ENCODE measurements around the gene LRMDA. TPM values are rescaled to one million over a fixed set of nuclear protein-coding genes. Genes with fewer than 3 reads are reported as not detected.

Gene LRMDA
- total RNA-seq, 2 experiments from 2014 or later = not detected

DNA sequence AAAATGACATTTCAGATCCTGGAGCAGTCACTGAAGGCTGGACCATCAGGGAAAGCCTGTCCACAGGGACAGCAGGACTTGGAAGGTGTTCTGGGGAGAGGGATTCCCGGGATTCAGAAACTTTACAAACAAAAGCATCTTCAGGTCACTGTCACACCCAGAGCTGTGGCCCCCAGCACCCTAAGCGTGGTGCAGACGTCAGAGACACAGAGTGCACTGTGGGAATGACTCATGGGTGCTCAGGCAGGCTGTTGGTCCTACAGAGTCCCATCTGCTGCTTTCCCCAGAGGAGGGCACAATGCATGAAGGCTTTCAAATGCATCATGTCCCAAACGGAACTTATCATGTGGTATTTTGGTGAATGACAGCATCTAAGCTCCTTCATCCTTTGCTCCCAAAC is 13.1 kb upstream of the LRMDA start:
- POLR2A ChIA-PET = no interaction called here

DNA sequence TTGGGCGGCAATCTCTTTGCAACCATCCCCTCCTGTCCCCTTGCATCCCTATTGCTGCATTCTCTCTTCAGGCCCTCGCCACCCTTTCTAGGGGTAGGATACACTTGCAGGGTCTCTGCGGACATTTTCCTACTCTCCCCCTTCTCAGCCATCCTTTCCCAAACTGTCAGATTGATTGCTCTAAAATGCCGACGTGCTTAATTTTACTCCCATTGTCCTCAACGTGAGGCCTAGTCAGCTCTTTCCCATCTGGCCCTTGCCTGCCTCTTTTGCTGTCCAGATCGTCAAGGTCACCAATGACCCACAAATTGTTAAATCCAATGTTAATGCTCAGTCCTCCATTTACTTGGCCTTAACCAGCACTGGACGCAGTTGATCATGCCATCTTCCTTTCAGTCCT is 12.7 kb upstream of the LRMDA start:
- POLR2A ChIA-PET = no interaction called here

More for the DNA sequence above, 13.1 kb upstream of the LRMDA start:
- CTCF ChIA-PET = no interaction called here

DNA sequence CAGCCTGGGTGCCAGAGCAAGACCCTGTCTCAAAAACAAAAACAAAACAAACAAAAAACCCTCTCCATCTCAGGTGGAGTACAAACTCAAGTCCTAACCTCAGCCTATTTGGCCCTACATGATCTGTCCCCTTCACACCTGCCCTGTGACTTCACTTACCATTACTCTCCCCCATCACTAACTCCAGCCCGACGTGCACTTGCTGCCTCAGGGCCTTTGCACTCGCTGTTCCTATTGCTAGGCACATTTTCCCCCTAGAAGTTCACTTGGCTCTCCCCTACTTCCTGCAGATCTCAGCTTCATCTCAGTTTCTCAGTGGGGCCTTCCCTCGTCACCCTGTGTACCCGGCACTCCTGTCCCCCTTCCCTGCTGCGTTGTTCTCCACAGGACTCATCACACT is 8.5 kb upstream of the LRMDA start:
- ChIA-PET CTCF (no interaction called here), POLR2A (no interaction called here)

More for the DNA sequence above, 12.7 kb upstream of the LRMDA start:
- CTCF ChIA-PET = no interaction called here

DNA sequence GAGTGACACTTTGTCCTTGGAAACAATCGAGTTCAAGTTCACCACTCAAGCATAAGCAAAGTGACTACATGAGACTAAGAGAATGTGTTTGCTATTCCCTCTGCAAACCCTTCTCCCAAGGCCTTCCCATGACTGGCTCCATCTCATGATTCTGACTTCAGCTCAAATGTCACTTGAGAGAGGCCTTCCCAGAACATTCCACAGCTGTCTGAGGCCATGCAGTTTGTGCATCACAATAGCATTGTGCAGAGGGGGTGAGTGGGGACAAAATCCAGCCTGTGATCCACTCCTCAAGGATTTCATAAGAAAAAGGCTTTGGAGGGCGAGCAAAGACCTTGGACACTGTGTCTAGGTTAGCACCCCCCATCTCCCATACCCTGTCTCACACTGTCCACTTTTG is 6.9 kb upstream of the LRMDA start:
- CTCF ChIA-PET = no interaction called here
- POLR2A ChIA-PET = no interaction called here

DNA sequence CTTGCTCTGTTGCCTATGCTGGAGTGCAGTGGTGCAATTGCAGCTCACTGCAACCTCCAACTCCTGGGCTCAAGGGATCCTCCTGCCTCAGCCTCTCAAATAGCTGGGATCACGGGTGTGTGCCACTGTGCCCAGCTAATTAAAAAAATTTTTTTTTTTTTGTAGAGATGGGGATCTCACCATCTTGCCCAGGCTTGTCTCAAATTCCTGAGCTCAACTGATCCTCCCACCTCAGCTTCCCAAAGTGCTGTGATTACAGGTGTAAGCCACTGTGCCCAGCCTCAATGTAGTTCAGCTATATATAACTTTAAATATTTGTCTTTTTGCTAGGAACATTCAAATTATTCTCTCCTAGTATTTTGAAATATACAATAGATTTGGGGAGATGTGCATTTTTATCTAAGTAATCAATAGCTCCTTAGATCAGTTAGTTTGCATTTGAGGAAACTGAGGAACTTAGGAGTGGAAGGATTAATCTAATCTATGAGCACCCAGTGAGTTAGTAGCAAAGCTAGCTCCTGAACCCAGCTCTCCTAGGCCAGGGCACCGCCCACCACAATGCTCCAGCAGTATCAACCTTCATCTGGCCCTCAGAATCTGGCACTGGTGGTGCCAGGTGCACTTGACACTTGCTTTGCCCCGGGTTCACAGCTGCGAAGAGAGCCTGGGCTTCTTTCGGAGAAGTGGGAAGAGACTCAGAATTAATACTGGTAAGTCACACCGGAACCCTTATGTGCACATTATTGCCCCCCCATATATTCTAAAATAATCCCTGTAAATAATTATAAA is 5.9 kb upstream of the LRMDA start:
- ChIA-PET CTCF (no interaction called here), POLR2A (no interaction called here)

DNA sequence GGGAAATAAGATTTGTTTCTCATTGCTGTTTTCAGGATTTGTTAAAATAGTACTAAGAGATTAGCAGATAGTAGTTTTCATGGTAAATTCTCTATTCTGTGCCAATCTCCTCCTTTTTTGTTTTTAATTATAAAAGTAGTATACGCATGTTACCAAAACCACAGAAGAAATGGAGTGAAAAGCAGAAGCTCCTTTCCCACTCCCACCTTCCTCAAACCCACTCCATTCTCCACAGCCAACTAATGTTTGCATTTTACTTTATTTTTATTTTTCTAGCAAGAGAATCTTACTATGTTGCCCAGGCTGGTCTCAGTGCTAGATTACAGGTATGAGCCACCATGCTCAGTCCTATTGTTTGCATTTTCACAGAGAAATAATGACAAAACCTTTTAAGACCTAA is 4.5 kb upstream of the LRMDA start:
- CTCF ChIA-PET = no interaction called here
- POLR2A ChIA-PET = no interaction called here

DNA sequence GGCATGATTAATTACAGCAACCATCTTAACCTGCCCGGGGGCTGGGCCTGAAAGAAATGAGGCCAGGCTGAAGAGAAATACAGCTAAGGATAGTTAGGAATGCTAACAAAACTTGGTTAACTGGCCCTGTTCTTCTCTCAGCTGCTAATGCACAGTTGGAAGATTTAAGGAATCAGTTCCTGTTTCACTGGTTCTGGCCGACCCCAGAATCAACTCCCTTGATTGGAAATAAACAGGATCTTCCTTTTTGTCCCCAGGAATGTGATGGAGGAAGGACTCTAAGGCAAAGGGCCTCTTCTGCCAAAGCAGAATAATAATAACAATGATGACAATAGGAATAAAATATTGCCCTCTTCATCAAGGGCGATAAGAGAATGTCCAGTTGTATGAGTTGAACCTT is 3.5 kb upstream of the LRMDA start:
- ChIA-PET POLR2A (no interaction called here), CTCF (no interaction called here)

DNA sequence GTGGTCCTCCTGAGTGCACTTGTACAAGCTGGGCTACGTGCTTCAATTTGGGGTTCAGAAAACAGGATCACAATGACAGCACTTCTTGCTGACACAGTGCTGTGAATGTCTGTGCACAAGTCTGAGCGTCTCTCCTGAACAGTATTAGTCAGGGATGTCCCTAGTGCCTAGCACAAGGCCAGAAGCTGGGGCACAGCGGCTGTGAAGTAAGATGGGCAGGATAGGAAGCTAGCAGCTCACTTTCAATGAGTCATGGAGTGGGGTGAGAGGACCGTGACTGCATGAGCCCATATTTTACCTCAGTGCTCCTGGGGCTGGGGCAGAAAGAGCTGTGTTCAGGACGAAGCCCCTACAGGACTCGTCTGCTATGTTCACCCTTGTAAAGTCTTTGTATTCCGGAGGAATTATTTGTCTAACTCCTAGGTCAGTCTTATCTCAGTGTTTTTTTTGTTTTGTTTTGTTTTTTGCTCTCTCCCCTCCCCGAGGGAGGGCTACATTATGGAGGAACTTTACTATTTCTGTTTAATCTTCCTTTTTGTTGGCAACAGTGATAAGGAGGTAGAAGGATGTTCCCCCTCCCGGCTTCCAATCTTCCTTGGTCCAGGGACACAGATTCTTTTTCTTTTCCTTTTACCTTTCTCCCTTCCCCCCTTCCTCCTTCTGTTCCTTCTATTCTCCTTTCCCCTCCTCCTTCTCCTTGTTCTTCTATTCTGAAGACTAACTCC is 2.8 kb upstream of the LRMDA start:
- ChIA-PET CTCF (no interaction called here), POLR2A (no interaction called here)

DNA sequence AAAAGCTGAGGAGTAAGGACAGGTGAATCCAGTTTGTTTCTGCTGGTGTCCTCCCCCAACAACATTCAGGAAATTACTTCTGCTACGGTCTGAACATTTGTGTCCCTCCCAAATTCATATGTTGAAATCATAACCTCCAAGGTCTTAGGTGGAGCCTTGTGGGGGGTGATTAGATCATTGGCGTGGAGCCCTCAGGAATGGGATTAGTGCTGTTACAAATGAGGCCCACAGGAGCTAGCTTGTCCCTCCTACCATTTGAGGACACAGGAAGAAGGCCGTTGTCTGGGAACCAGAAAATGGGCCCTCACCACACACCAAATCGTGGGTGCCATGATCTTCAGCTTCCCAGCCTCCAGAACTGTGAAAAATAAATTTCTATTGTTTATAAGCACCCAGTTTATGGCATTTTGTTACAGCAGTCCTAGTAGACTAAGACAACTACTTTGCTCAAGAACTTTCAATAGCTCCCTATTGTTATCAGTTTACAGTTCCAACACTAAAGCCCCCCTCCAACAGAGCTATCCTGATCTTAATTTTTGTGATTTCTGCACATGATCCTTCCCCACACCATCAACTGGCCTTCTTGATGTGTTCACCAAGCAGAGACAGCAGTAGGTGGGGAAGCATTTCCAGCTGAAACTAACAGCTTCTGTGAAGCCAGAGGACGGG is 2.1 kb upstream of the LRMDA start:
- ChIA-PET POLR2A (no interaction called here), CTCF (no interaction called here)

DNA sequence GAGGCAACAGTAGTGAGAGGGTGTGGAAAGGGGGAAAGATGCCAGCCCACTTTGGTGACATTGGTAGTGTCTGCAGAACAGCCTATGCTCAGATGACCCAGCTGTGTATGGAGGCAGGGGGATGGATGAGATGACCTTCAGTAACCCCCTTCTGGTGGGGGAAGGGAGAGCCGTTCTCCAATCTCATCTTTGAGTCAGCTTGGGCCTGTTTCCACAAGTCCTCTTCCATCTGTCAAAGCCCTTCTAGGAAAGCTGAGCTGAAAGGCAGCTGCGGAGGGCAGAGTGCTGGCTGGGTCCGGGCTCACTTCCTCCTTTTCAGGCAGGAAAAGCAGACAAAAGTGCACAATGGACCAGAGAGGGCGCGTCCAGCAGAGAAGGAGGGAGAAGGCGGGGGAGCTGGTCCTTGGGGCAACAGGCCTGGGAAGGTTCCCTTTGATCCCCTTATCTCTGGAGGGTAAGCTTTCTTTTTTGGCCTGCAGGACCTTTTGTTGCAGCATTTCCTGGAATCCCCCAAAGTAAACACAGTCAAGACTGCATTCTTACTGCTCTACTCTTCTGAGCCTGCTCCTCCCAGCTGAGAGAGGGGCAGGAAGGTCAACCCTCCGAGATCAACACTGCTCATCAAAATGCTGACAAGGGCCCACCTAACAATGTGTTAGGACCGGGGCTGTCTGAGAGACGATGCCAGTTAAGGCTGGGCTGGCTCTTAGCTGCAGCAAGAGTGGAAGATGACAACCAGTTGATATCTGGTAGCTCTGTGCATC is 1.2 kb upstream of the LRMDA start:
- CTCF ChIA-PET = no interaction called here
- POLR2A ChIA-PET = no interaction called here

DNA sequence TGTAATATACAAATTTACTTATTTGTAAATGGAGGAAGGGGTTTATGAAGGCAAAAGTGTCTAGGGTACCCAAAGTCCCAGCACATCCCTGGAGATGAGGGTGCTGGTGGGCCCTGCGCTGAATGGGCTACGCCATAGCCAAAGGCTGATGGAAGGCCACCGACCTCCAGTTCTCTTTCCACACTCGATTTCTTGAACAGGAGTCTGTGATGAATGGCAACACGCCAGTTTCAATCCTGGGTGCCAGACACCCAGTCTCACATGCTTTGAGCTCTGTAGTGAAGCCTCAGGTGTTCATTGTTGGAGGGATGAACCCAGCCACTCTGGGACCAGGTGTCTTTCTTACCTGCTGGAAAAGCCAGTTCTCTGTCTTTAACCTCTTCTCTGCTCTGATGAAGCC is 752 bp downstream of the LRMDA start:
- ChIA-PET POLR2A (no interaction called here), CTCF (no interaction called here)

DNA sequence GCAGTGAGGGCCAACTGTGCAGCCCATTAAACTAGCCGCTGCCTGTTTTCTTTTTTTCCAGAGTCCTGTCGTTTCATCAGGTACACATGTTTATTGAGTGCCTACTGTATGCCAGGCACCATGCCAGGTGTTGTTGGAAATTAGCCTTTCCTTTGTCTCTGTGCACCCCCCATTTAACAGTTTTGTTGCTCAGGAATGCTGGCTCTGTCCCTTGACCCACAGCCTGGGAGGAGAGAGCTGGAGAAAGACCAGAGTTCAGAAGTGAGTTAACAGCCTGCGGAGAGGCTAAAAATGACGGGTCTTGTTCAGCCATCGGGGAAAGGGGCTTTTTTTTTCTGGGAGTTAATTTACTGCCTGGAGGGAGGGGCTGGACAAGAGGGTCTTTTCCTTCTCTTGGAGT is 1.3 kb downstream of the LRMDA start:
- CTCF ChIA-PET = no interaction called here
- POLR2A ChIA-PET = no interaction called here

DNA sequence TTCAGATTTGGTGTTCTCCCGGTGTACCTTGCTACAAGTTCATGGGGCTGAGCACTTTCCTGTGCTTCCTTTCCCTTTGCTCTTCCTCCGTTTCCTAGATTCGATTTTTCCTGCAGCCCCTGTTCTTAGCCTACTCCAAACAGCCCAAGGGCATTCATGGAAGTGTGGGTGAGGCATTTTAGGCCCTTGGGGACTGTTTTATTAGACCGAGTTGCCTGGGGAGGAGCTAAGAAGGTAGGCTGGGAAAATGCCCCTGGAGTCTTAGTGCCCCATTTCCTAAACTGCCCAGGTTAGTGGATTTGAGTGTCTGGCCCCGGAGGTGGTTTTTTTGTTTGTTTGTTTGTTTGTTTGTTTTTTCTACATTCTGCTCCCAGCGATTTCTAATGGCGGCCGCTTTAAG is 1.8 kb downstream of the LRMDA start:
- ChIA-PET CTCF (no interaction called here), POLR2A (no interaction called here)

DNA sequence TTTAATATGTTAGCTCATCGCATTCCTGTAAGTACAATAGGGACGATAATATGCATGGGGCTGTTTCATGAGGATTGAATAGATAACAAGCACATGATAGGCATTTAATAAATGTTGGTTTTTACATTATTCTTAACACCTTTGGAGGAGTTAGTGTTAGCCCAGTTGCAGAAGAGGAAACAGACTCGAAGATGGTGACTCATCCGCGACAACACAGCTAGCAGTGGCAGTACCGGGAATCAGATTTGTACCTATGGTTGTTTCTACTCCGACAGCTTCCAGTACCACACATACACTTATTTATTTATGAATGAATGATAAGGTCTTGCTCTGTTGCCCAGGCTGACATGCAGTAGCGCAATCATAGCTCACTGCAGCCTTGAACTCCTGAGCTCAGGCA is 2.9 kb downstream of the LRMDA start:
- POLR2A ChIA-PET = no interaction called here

DNA sequence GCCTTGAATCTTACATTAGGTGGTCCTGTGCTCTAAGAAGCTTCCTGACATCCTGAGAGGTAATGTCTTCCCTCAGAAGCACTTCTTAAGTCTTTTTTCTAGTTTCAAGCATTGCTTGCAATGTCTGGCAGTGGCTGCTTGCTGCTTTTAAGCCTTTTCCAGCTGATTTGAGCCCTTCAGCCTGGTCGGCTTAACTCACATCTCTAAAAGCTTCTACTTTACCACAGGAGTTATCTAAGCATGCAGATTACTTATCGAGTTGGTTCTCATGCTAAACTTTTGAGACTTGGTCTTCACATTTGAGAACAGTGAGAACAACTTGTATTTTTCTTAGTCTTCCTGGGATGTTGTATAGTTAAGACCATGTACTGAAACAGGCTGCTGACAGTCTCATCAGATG is 3.9 kb downstream of the LRMDA start:
- ChIA-PET POLR2A (no interaction called here), CTCF (no interaction called here)

More for the DNA sequence above, 2.9 kb downstream of the LRMDA start:
- CTCF ChIA-PET = no interaction called here

DNA sequence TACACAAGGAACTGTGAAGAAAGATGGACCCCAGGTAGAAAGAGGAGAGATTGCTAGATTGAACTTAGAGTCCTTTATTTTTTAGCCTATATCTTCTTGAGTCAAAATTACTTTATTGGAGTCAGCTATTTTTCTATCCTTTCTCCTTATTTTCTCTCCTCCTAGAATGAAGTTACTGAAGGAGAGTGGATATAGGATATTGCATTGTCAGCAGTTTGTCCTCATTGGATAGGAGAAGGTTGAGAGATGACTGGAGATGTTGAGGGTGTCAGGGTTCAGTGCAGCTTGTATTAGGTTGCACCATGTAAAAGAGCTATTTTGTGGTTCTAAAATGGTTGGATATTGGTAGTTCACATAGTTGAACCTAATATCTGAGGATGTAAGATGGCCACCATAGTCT is 5.5 kb downstream of the LRMDA start:
- POLR2A ChIA-PET = no interaction called here

DNA sequence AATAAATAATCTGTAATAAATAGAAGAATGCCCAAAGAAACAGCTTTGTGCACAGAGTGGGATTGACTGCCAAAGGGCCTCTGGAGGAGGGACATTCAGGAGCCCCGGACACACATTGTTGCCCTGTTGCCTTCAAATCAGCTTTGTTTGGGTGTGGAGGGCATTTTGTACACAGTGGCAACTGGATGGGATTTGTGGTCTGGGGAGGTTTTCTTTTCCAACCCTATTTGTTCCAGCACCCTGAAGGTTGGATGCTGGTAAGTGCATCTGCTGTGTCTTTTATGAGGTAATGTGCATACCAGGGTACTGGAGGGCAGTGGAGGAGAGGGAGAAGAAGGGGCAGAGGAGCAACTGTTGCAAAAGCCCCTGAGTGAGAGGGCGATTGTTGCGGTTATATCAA is 6.3 kb downstream of the LRMDA start:
- POLR2A ChIA-PET = no interaction called here
- CTCF ChIA-PET = no interaction called here

More for the DNA sequence above, 5.5 kb downstream of the LRMDA start:
- CTCF ChIA-PET = no interaction called here

DNA sequence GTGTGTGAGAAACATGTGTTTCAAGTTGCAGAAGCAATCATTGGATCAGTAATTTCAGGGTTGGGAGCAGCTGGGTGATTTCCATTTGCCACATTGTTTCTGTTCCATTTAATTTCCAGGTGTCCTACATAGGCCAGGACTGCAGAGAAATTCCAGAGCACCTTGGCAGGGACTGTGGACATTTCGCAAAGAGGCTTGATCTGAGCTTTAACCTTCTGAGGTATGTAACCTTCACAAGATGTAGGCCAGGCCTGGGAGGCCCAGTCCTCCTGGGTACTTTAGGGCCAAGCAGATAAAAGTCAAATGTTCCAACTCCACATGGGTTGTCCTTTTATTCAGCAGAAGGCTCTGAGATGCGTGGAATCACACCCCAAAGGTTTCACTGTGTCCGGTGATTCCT is 6.9 kb downstream of the LRMDA start:
- ChIA-PET POLR2A (no interaction called here), CTCF (no interaction called here)

DNA sequence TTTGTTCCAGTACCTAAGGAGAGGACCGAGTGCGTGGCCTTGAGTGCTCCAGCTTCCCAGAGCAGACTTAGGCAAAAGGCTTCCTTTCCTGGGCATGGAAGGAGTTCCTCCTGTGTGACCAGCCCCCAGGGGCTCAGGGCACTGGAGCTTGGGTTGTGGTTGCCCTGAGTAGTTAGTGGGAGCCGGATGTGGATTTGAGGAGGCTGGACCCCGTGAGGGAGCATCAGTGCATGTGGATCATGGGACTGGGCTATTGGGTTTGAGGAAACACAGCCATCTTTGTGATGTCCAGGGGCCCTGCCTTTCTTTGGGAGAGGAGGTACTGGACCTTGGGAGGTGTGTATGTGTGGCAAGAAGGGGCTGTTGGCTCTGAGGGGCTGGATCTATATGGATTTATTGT is 8.4 kb downstream of the LRMDA start:
- ChIA-PET POLR2A (no interaction called here), CTCF (no interaction called here)

DNA sequence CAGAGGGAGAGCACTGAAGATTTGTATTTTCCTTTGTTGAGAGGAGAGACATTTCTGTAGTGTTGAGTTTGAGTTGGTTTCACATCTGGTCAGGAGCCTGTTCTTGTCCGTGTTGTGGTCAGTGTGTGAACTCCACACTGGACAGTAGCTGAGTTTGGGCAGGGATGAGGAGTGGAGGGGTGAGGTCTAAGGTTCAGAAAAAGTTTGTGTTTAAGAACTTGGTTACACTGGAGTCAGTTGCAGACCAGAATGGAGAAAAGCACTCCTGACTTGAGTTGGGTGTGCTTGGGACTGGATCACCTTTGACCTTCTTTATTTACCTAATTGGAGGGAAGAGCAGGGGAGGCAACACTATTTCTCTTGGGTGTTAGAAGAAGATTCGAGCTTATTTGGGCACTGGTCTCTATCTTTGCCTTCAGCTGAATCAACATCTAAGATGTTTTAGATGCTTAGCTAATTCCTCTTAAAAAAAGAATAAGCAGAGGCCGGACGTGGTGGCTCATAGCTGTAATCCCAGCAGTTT is 8.9 kb downstream of the LRMDA start:
- ChIA-PET POLR2A (no interaction called here), CTCF (no interaction called here)

DNA sequence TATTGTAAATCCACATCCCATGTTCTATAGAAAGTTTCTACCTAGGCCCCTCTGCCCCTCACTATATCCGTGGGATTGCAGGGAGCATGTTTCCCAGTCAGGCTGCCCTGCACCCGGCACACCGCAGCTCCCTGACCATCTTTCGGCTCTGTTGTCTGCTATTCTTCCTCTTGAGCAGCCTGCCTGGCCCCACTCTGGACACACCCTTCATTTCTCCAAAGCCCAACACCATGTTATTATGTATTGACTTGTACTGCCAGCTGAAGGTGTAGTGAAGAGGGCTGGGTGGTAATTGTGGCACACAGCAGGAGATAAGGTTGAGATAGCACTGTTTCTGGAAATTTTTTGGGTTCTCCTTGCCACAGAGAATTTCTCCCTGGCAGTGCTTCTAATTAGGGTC is 9.8 kb downstream of the LRMDA start:
- POLR2A ChIA-PET = no interaction called here
- CTCF ChIA-PET = no interaction called here
